GM23338 (cell line): ENCODE results near the gene TAF4.

Experiments used
- CREB1 ChIP-seq: fragments of 250-450 bp; sonication (Bioruptor Pico); IDR thresholded peaks from 2 replicates; pipeline ENCODE4 v1.5.0; 2020; ENCODE audit warnings: low read depth, mild to moderate bottlenecking, moderate library complexity
- EZH2 ChIP-seq: fragments of 200-600 bp; sonication (generic); IDR thresholded peaks from one replicate; pipeline ENCODE4 v1.8.0; 2017; ENCODE audit warnings: antibody characterized with exemption, mild to moderate bottlenecking, low read depth; ENCODE audit not compliant: unreplicated experiment
- EZH2phosphoT487 ChIP-seq: fragments of 200-600 bp; sonication (generic); IDR thresholded peaks from one replicate; pipeline ENCODE4 v1.8.1; 2018; ENCODE audit warnings: antibody characterized with exemption; ENCODE audit not compliant: unreplicated experiment
- JUNB ChIP-seq: IDR thresholded peaks from one replicate; pipeline ENCODE4 v1.6.1; 2016; ENCODE audit warnings: antibody characterized with exemption; ENCODE audit not compliant: unreplicated experiment
- NANOG ChIP-seq: IDR thresholded peaks from 2 replicates; pipeline ENCODE4 v1.6.1; 2016; ENCODE audit warnings: antibody characterized with exemption, borderline replicate concordance
- POLR2AphosphoS5 ChIP-seq: IDR thresholded peaks from 2 replicates; pipeline ENCODE4 v1.6.1; 2016; ENCODE audit warnings: antibody characterized with exemption, low read depth
- STAT1 ChIP-seq: IDR thresholded peaks from one replicate; pipeline ENCODE4 v1.6.1; 2016; ENCODE audit warnings: antibody characterized with exemption; ENCODE audit not compliant: unreplicated experiment
- ZNF114 ChIP-seq: fragments of 250-450 bp; sonication (Bioruptor Pico); IDR thresholded peaks from 2 replicates; pipeline ENCODE4 v1.5.0; 2020; ENCODE audit warnings: mild to moderate bottlenecking, moderate library complexity
- TF ChIP-seq, protein P1 (sequence below), 2 experiments: fragments of 200-600 bp in 1 of 2; sonication (generic) in 1 of 2; conservative IDR thresholded peaks; 2 replicates each; pipeline versions ENCODE4 v1.5.1 to v1.6.1; 2016 to 2017; ENCODE audit warnings: antibody characterized with exemption in 2 of 2, low read depth in 2 of 2, mild to moderate bottlenecking in 2 of 2, moderate library complexity in 1 of 2
- TF ChIP-seq, protein P2 (sequence below): IDR thresholded peaks from one replicate; pipeline ENCODE4 v1.6.1; 2018; ENCODE audit warnings: antibody characterized with exemption; ENCODE audit not compliant: unreplicated experiment
- TF ChIP-seq, protein P3 (sequence below): fragments of 250-450 bp; sonication (Bioruptor Pico); IDR thresholded peaks from 2 replicates; pipeline ENCODE4 v1.5.0; 2020; ENCODE audit warnings: mild to moderate bottlenecking, moderate library complexity

DNA sequence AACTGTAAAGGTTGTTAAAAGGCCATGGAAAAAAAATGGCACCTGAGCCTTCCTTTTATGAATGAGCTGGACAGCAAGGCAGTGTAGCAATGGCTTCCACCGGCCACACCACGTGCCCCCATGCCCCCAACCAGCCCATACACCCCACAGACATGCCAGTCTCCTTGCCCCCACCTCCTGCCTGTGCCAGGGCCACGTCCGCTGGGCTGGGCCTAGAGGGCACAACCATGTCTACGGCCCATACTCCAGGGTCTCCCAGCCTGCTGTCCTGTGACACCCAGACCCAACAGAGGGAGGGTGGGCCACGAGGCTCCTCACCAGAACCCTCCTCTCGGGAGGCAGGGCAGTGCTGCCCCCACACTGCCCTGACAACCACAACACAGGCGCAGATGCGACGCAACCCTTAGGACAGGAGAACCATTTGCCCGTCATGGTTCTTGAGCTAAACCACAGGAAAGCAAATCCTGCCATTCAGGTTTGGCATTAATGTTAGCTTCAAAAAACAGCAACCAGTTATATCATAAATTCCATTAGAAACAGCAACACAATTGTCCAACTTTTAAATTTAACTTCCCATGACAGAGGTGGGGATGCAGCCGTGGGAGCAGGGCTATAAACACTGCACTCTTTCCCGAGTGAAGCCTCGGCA lies 50.7 kb downstream of the TAF4 start:
- TF ChIP-seq JUNB (no peak), CREB1 (CRISPR knock-in tag) (no peak), NANOG (no peak), EZH2 (no peak), POLR2AphosphoS5 (no peak), STAT1 (no peak), EZH2phosphoT487 (no peak), ZNF114 (CRISPR knock-in tag) (no peak)
- TF ChIP-seq, protein P1, sequence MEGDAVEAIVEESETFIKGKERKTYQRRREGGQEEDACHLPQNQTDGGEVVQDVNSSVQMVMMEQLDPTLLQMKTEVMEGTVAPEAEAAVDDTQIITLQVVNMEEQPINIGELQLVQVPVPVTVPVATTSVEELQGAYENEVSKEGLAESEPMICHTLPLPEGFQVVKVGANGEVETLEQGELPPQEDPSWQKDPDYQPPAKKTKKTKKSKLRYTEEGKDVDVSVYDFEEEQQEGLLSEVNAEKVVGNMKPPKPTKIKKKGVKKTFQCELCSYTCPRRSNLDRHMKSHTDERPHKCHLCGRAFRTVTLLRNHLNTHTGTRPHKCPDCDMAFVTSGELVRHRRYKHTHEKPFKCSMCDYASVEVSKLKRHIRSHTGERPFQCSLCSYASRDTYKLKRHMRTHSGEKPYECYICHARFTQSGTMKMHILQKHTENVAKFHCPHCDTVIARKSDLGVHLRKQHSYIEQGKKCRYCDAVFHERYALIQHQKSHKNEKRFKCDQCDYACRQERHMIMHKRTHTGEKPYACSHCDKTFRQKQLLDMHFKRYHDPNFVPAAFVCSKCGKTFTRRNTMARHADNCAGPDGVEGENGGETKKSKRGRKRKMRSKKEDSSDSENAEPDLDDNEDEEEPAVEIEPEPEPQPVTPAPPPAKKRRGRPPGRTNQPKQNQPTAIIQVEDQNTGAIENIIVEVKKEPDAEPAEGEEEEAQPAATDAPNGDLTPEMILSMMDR (conservative IDR thresholded peaks at IDR 0.05; ENCODE audit: low read depth in 2 of 2) = no peak
- TF ChIP-seq, protein P2, sequence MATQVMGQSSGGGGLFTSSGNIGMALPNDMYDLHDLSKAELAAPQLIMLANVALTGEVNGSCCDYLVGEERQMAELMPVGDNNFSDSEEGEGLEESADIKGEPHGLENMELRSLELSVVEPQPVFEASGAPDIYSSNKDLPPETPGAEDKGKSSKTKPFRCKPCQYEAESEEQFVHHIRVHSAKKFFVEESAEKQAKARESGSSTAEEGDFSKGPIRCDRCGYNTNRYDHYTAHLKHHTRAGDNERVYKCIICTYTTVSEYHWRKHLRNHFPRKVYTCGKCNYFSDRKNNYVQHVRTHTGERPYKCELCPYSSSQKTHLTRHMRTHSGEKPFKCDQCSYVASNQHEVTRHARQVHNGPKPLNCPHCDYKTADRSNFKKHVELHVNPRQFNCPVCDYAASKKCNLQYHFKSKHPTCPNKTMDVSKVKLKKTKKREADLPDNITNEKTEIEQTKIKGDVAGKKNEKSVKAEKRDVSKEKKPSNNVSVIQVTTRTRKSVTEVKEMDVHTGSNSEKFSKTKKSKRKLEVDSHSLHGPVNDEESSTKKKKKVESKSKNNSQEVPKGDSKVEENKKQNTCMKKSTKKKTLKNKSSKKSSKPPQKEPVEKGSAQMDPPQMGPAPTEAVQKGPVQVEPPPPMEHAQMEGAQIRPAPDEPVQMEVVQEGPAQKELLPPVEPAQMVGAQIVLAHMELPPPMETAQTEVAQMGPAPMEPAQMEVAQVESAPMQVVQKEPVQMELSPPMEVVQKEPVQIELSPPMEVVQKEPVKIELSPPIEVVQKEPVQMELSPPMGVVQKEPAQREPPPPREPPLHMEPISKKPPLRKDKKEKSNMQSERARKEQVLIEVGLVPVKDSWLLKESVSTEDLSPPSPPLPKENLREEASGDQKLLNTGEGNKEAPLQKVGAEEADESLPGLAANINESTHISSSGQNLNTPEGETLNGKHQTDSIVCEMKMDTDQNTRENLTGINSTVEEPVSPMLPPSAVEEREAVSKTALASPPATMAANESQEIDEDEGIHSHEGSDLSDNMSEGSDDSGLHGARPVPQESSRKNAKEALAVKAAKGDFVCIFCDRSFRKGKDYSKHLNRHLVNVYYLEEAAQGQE = no peak
- TF ChIP-seq, protein P3, sequence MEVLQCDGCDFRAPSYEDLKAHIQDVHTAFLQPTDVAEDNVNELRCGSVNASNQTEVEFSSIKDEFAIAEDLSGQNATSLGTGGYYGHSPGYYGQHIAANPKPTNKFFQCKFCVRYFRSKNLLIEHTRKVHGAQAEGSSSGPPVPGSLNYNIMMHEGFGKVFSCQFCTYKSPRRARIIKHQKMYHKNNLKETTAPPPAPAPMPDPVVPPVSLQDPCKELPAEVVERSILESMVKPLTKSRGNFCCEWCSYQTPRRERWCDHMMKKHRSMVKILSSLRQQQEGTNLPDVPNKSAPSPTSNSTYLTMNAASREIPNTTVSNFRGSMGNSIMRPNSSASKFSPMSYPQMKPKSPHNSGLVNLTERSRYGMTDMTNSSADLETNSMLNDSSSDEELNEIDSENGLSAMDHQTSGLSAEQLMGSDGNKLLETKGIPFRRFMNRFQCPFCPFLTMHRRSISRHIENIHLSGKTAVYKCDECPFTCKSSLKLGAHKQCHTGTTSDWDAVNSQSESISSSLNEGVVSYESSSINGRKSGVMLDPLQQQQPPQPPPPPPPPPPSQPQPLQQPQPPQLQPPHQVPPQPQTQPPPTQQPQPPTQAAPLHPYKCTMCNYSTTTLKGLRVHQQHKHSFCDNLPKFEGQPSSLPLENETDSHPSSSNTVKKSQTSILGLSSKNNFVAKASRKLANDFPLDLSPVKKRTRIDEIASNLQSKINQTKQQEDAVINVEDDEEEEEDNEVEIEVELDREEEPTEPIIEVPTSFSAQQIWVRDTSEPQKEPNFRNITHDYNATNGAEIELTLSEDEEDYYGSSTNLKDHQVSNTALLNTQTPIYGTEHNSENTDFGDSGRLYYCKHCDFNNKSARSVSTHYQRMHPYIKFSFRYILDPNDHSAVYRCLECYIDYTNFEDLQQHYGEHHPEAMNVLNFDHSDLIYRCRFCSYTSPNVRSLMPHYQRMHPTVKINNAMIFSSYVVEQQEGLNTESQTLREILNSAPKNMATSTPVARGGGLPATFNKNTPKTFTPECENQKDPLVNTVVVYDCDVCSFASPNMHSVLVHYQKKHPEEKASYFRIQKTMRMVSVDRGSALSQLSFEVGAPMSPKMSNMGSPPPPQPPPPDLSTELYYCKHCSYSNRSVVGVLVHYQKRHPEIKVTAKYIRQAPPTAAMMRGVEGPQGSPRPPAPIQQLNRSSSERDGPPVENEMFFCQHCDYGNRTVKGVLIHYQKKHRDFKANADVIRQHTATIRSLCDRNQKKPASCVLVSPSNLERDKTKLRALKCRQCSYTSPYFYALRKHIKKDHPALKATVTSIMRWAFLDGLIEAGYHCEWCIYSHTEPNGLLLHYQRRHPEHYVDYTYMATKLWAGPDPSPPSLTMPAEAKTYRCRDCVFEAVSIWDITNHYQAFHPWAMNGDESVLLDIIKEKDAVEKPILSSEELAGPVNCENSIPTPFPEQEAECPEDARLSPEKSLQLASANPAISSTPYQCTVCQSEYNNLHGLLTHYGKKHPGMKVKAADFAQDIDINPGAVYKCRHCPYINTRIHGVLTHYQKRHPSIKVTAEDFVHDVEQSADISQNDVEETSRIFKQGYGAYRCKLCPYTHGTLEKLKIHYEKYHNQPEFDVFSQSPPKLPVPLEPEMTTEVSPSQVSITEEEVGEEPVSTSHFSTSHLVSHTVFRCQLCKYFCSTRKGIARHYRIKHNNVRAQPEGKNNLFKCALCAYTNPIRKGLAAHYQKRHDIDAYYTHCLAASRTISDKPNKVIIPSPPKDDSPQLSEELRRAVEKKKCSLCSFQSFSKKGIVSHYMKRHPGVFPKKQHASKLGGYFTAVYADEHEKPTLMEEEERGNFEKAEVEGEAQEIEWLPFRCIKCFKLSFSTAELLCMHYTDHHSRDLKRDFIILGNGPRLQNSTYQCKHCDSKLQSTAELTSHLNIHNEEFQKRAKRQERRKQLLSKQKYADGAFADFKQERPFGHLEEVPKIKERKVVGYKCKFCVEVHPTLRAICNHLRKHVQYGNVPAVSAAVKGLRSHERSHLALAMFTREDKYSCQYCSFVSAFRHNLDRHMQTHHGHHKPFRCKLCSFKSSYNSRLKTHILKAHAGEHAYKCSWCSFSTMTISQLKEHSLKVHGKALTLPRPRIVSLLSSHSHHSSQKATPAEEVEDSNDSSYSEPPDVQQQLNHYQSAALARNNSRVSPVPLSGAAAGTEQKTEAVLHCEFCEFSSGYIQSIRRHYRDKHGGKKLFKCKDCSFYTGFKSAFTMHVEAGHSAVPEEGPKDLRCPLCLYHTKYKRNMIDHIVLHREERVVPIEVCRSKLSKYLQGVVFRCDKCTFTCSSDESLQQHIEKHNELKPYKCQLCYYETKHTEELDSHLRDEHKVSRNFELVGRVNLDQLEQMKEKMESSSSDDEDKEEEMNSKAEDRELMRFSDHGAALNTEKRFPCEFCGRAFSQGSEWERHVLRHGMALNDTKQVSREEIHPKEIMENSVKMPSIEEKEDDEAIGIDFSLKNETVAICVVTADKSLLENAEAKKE (CRISPR knock-in tag) = no peak
